Suppressor macrophage (primary cell): ENCODE measurements around the gene SLC49A3.
A peak's percentile ranks its signal among the peaks of the same experiment; 100 is the strongest.

Experiments used
- DNase-seq, 4 experiments: peaks; one replicate each; pipeline ENCODE4 v3.0.0-alpha.2; 2020 to 2022

The SLC49A3 gene

DNA sequence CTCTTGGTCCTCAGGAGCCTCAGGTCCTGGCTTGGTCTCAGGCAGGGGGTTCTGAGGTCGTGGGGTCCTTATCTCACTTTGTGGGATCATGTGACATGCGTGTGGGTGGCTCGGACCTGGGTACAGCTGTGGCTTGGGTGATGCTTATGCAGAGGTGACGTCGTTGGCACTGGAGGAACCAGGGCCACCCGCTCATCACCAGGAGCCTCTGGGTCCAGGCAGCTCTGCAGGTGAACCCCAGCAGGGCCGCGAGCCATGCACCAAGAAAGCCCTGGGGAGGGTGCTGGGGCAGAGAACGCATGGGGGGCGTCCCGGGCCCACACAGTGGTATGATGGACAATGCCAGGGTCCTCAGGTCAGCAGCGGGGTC lies 23.6 kb downstream of the SLC49A3 start:
- DNase-seq, result peak in 1 of 4 experiments; percentile 1

- DNase-seq, result peak in 1 of 4 experiments; percentile 1
Observed at GRCh38 chr4:664713-665231, 24.2 kb downstream of the SLC49A3 start.

DNA sequence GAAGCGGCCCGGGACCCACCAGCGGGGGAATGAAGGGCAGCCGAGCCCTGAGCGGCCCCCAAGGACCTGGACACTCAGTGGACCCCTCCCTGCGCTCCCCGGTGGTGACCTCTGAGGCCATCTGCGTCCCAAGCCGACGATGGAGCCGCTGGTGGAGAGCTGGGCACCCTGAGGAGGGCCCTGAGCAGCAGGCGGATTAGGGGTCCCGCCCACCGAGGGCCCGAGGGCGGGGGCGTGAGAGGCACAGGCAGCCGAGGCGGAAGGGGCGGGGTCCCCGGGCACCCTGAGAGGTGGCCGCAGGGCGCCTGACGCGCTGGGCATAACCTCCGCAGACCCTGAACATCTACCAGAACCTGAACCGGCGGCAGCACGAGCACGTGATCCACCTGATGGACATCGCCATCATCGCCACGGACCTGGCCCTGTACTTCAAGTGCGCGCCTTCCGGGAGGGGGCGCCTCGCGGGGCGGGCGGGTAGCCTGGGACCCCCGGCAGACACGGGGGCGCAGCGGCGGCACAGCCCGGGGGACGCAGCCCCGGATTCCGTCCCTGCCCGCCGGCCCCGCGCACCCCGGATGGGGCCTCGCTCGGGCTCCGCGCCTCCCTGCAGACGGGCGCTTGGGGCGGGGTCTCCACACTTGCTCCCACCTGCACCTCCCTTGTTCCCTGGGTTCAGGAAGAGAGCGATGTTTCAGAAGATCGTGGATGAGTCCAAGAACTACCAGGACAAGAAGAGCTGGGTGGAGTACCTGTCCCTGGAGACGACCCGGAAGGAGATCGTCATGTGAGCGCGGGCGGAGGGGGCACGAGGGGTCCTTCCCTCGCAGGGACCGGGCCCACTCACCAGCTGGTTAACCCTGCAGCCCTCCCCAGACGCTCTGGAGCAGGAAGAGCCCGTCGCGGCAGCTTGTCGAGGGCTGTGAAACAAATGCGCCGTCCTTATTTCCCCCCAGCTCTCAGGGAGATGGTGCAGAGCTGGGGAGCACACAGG lies 25.2 kb downstream of the SLC49A3 start:
- DNase-seq, result peak; percentile 44 to 76 (median 58)

DNA sequence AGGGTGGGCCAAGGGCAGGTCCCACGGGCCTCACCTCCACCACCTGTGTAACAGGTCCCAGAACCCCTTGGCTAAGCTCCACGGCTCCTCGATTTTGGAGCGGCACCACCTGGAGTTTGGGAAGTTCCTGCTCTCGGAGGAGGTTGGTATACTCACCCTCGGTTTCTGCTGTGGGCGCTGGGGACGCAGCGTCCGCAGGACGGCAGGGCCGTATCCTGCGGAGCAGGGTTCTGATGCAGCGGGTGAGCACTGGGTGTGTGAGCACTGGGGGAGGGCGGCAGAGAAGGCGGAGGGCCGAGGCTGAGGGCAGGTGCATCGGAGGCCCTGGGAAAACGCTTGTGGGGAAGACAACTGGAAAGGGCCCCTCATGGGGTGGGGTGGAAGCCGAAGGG lies 25.9 kb downstream of the SLC49A3 start:
- no peak for DNase-seq

- peak in 1 of 4 experiments; percentile 1 for DNase-seq
Observed at GRCh38 chr4:661881-662761, 26.8 kb downstream of the SLC49A3 start.

GRCh38 chr4:661231-661630 lies 27.7 kb downstream of the SLC49A3 start:
- no peak for DNase-seq

DNA sequence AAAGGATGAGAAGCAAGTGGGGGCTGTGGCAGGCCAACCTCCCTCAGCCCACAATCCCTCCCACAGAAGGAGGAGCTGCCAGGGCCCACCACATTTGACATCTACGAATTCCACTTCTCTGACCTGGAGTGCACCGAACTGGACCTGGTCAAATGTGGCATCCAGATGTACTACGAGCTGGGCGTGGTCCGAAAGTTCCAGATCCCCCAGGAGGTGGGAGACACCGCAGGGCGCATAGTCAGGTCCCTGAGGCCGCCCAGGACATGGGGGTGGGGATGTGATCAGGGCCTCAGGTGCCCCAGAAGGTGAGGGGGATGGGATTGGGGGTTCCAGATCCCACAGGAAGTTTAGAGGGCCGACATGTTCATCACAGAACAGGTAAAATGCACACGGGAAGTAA lies 28.6 kb downstream of the SLC49A3 start:
- no peak for DNase-seq

- DNase-seq, result no peak
Observed at GRCh38 chr4:659851-660250, 29.1 kb downstream of the SLC49A3 start.

DNA sequence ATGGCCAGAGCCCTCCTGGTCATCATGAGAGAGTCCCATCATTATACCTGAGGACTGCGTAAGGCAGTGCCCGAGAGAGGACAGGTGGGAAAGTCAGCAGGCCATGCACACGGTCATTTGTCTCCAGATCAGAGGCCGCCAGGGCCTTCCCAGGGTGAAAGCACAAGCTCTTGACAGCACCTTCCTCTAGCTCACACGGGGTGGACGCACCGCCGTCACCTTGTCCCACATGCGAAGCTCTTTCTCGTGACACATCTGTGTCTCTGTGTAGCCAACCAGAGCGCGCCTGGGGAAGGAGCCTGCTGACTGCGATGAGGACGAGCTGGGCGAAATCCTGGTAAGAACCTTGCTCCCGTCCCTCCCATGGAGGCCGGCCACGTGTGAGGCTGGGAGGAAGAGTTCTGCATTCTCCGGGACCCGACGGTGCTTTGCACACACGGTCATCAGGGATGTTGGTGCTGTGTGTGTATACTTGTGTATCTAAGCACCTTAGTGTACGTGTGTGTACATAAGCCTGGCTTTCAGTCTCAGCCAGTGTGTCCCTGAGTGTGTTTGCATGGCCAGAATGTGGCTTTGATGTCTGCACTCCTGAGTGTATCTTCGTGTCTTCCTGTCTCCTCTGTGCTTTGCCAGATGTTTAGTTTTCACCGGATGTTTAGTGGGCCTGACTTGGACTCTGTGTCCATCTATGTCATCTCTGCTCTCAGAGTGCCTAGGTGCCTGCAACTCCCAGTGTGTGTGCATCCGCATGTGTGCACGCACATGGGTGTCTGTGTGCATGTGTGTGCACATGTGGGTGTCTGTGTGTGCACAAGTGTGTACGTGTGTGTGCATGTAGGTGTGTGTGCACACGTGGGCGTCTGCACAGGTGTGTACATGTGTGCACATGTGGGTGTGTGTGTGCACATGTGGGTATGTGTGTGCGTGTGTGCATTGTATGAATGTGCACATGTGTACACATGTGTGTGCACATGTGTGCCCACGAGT lies 30.0 kb downstream of the SLC49A3 start:
- DNase-seq, result no peak

GRCh38 chr4:657834-658667 lies 30.9 kb downstream of the SLC49A3 start:
- DNase-seq, result no peak

DNA sequence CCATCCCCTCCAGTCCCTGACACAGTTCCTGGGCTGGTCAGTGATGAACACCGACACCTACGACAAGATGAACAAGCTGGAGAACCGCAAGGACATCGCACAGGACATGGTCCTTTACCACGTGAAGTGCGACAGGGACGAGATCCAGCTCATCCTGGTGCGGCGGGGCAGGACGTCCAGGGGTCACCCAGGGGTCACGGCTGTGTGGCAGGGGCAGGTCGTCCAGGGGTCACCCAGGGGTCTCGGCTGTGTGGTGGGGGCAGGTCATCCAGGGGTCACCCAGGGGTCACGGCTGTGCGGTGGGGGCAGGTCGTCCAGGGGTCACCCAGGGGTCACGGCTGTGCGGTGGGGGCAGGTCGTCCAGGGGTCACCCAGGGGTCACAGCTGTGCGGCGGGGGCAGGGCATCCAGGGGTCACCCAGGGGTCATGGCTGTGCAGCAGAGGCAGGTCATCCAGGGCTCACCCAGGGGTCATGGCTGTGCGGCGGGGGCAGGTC lies 31.6 kb downstream of the SLC49A3 start:
- no peak for DNase-seq

DNA sequence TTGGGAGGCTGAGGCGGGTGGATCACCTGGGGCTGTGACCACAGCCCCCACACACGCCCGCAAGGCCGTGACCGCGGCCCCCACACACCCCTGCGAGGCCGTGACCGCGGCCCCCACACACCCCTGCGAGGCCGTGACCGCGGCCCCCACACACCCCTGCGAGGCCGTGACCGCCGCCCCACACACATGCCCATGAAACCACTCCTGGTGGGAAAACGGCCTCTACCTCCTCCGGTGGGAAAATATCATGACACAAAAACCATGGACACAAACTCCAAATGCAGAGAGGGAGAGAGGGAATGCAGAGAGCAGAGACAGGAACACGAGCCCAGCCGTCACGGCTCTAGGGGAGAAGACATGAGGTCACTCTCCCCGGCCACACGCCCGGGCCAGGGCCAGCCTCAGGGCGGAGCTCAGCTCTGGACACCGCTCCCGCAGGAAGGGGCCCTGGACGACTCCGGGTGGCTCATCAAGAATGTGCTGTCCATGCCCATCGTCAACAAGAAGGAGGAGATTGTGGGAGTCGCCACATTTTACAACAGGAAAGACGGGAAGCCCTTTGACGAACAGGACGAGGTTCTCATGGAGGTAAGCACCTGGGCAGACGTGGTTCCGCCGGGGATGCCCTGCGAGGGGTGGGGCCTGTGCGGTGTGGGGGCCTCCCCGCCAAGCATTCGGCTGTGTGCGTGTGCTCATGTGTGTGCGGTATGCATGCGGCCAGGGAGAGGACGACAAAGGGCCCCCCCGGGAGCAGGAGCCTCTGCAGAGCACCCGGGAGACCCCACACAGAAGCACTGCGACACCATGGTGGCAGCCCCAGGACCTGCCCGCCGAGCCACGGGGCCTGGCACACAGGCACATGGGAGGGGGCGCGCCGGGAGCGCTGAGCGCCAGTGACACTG lies 32.3 kb downstream of the SLC49A3 start:
- peak in 1 of 4 experiments; percentile 2 for DNase-seq

DNA sequence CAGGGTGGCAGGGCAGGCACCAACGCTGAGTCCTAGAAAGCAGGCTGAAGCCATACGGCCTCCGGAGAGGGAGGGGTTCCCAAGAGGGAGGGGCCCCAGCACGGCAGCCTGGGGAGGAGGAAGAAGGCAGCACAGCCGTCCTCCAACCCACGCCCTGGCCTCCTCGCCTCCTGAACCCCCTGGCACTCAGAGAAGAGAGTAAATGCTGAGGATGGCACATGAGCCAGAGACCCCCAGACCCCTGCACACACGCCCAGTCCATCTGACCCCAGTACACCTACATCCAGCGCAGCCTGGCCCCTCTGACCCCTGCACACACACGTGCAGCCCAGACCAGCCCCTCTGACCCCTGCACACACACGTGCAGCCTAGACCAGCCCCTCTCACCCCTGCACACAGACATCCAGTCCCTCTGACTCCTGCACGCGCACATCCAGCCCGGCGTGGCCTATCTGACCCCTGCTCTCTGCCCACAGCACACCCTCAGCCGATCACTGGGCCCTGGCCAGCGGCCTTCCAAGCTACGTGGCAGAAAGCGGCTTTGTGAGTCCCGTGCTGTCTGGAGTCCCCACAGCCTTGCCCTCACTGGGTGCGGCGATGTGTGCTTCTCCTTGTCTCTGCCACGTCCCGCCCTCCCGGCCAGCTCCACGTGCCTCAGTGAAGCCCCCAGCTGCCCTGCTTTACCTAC lies 33.3 kb downstream of the SLC49A3 start:
- peak in 1 of 4 experiments; percentile 1 for DNase-seq

DNA sequence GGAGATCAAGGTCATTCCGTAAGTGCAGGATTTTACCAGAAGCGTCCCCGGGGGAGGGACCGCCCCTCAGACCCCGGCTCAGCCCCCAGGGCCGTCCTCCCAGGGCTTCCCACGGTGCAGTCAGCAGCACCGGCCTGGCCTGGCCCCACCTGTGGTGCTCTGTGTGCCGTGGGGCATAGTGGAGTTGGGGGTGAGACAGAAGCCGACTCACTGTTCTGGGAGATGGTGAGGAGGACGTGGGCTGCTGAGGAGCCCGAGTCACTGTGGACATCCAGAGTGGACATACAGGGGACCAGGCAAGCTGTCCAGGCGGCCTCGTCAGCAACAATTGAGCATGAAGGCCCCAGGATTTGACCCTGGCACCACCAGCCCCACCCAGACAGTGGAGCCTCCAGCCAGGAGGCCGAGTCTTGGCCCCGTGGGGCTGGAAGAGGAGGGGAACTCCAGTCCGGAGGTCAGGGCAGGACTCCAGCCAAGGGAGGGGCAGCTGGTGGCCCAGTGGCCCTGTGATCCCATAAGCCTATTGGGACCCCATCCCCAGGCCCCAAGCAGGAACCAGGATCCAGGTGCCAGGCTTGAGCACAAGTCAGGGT lies 34.0 kb downstream of the SLC49A3 start:
- peak in 1 of 4 experiments; percentile 1 for DNase-seq

- no peak for DNase-seq
Observed at GRCh38 chr4:654503-654845, 34.5 kb downstream of the SLC49A3 start.

DNA sequence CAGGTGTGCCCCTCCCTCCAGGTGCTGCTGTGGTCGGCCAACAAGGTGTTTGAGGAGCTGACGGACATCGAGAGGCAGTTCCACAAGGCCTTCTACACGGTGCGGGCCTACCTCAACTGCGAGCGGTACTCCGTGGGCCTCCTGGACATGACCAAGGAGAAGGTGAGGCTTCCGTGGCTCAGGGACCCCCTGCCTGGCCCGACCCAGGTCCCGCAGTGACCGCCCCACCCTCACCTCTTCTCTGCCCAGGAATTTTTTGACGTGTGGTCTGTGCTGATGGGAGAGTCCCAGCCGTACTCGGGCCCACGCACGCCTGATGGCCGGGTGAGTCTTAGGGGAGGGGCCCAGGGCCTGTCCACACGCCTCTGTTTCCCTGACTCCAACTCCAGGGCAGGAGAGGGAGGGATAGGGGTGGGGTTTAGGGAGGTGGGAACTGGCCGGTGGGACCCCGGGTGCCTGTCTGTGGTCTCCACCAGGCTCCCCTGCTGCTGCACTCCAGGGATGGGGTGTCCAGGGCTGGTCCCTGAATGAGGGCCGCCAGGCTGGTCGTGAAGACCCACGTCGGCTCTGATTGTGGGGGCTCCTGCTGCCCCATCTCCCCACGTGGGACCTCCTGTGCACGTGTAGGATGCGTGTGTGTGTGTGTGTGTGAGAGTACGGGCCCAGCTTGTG lies 35.0 kb downstream of the SLC49A3 start:
- peak in 1 of 4 experiments; percentile 1 for DNase-seq

- peak in 1 of 4 experiments; percentile 1 for DNase-seq
Observed at GRCh38 chr4:653080-653821, 35.7 kb downstream of the SLC49A3 start.
